ENCODE measurements around the gene UGGT2. TPM values are rescaled to one million over a fixed set of nuclear protein-coding genes. Genes with fewer than 3 reads are reported as not detected.
"Not testable (repeated sequence)": the region's sequence is repeated elsewhere in the genome, so short reads cannot be mapped to it uniquely, and the experiment has no call there.

UGGT2 gene
- total RNA-seq, 1 donor from 2014 or later = 38.5 TPM

DNA sequence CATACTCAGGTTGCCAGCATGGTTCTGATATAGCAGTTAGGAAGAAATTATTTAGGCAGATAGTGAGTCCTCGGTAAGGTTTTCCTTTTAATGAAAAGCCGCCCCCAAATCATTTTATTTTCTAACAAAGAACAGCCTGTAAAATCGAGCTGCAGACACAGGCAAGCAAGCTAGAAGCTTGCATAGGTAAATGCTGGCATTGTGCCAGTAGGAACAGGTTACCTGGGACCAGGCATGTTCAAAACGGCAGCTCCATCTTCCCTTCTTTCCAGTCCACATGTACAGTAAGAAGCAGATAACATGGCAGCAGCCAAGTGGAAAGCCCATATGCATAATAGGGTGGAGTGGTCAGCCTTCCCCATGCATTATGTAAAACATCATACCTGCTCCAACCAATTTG lies 71.1 kb downstream of the UGGT2 start:
- no peaks in the 10 kb centered on the region for H3K9me3 Mint-ChIP-seq
- no peaks in the 10 kb centered on the region for H3K27me3 Mint-ChIP-seq
- H3K4me1 Mint-ChIP-seq (ENCODE audit: unreplicated experiment) = no peaks in the 10 kb centered on the region
- no peak for DNase-seq (ENCODE audit: extremely low spot score, unreplicated experiment)
- TF ChIP-seq, protein P1, sequence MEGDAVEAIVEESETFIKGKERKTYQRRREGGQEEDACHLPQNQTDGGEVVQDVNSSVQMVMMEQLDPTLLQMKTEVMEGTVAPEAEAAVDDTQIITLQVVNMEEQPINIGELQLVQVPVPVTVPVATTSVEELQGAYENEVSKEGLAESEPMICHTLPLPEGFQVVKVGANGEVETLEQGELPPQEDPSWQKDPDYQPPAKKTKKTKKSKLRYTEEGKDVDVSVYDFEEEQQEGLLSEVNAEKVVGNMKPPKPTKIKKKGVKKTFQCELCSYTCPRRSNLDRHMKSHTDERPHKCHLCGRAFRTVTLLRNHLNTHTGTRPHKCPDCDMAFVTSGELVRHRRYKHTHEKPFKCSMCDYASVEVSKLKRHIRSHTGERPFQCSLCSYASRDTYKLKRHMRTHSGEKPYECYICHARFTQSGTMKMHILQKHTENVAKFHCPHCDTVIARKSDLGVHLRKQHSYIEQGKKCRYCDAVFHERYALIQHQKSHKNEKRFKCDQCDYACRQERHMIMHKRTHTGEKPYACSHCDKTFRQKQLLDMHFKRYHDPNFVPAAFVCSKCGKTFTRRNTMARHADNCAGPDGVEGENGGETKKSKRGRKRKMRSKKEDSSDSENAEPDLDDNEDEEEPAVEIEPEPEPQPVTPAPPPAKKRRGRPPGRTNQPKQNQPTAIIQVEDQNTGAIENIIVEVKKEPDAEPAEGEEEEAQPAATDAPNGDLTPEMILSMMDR (conservative IDR thresholded peaks at IDR 0.05) = no peak
- H3K36me3 Mint-ChIP-seq = peaks cover 20% of the 10 kb centered on the region
- no peak overlapping the region for H3K4me3 Mint-ChIP-seq
- no peak overlapping the region for H3K27ac Mint-ChIP-seq

DNA sequence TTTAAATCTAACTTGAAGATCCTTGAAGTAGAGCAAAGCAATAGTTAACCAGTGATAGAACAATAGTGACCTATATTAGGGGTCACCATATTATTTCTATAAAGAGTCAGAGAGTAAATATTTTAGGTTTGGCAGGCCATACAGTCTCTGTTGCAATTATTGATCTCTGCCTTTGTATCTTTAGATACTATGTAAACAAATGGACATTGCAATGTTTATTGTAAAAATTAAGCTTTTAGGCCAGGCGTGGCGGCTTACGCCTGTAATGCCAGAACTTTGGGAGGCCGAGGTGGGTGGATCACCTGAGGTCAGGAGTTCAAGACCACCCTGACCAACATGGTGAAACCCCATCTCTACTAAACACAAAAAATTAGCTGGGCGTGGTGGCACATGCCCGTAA lies 80.5 kb downstream of the UGGT2 start:
- peaks cover 25% of the 10 kb centered on the region for H3K36me3 Mint-ChIP-seq
- not testable (repeated sequence) for H3K4me1 Mint-ChIP-seq (ENCODE audit: unreplicated experiment); H3K27ac Mint-ChIP-seq

DNA sequence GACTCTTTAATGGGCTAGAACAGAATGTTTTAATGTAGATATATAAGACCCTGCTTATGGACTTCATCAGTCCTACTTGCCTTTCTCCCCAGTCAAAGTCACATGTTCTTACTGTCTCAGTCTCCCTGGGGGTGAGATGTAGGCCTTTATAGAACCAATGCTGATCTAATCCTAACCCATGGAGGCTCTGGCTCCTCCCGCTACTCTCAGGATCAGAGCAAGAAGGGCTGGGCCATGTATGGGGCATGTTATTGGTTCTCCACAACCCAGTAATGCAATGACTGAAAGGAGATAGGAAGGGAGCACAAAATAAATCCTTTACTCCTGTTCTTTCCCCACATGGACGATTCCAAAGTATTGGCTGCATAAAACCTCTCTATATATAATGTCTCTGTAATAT lies 82.3 kb downstream of the UGGT2 start:
- Mint-ChIP-seq H3K9me3 (no peaks in the 10 kb centered on the region), H3K4me1 (ENCODE audit: unreplicated experiment) (no peaks in the 10 kb centered on the region), H3K36me3 (peaks cover 15% of the 10 kb centered on the region), H3K4me3 (no peak overlapping the region), H3K27me3 (no peaks in the 10 kb centered on the region), H3K27ac (no peak overlapping the region)
- TF ChIP-seq, protein P1 (conservative IDR thresholded peaks at IDR 0.05) = no peak
- no peak for DNase-seq (ENCODE audit: extremely low spot score, unreplicated experiment)

More for the DNA sequence above, 80.5 kb downstream of the UGGT2 start:
- H3K27me3 Mint-ChIP-seq; H3K9me3 Mint-ChIP-seq; H3K4me3 Mint-ChIP-seq; DNase-seq (ENCODE audit: extremely low spot score, unreplicated experiment): not testable (repeated sequence)

DNA sequence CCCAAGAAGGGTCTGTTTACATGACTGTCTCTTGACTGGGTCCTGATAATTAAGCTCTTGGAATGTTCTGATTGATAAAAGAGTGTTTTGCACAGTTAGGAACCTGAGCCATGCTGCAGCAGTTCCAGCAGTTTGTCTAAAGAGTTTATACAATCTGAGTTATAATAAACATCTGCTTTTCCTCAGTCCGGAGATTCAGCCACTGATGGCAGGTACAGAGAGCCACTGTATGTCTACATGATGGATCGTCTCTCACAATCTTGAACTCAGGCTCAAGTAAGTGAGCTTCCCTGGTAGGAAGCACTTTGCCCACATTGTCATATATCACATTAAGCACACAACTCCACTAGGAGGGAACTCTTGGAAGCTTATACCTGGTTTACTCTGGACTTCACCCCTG lies 84.3 kb downstream of the UGGT2 start:
- H3K27ac Mint-ChIP-seq = no peak overlapping the region
- peaks cover 21% of the 10 kb centered on the region for H3K36me3 Mint-ChIP-seq
- no peak overlapping the region for H3K4me3 Mint-ChIP-seq
- H3K9me3 Mint-ChIP-seq = peaks cover 6% of the 10 kb centered on the region
- no peak for DNase-seq (ENCODE audit: extremely low spot score, unreplicated experiment)
- H3K4me1 Mint-ChIP-seq (ENCODE audit: unreplicated experiment) = no peaks in the 10 kb centered on the region
- H3K27me3 Mint-ChIP-seq = no peaks in the 10 kb centered on the region
- TF ChIP-seq, protein P1 (conservative IDR thresholded peaks at IDR 0.05) = no peak

DNA sequence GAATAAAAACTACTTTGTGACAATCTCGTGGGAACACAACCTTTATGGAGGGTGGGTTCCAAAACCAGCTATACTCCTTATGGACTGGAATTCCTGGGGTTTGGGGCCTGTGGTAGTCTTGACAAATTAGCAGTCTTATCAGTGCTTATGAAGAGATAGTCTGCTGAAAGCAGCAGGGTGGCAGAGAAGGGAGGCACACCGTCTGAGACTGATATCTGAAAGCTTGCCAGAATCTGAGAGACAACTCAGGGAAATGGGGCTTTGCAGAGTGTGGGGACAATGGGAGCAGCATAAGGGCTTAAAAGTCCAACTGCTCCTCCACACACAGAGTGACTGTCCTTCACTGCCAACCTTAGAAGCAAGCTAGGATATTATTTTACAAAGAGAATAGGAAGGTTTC lies 95.9 kb downstream of the UGGT2 start:
- TF ChIP-seq, protein P1 (conservative IDR thresholded peaks at IDR 0.05) = no peak
- no peak overlapping the region for H3K27ac Mint-ChIP-seq
- no peak for DNase-seq (ENCODE audit: extremely low spot score, unreplicated experiment)
- H3K9me3 Mint-ChIP-seq = peaks cover 33% of the 10 kb centered on the region
- H3K4me3 Mint-ChIP-seq = no peak overlapping the region
- H3K27me3 Mint-ChIP-seq = no peaks in the 10 kb centered on the region
- no peaks in the 10 kb centered on the region for H3K4me1 Mint-ChIP-seq (ENCODE audit: unreplicated experiment)
- peaks cover 43% of the 10 kb centered on the region for H3K36me3 Mint-ChIP-seq

DNA sequence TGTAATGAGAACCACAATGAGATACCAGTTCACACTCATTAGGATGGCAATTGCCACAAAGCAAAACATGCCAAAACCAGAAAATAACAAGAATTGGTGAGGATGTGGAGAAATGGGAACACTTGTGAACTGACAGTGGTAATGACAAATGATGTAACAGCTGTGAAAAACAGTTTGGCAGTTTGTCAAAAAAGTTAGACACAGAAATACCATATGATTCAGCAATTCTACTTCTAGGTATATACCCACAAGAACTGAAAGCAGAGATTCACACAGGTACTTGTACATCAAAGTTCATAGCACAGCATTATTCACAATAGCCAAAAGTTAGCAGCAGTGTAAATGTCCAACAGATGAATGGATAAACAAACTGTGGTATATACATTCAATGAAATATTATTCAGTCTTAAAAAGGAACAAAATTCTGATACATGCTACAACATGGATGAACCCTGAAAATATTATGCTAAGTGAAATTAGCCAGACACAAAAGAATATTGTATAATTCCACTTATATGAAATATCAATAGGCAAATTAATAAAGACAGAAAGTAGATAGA lies 96.5 kb downstream of the UGGT2 start:
- TF ChIP-seq, protein P1 (conservative IDR thresholded peaks at IDR 0.05) = no peak
- peaks cover 37% of the 10 kb centered on the region for H3K36me3 Mint-ChIP-seq
- H3K27me3 Mint-ChIP-seq = no peaks in the 10 kb centered on the region
- H3K9me3 Mint-ChIP-seq = peaks cover 29% of the 10 kb centered on the region
- no peaks in the 10 kb centered on the region for H3K4me1 Mint-ChIP-seq (ENCODE audit: unreplicated experiment)
- H3K4me3 Mint-ChIP-seq = no peak overlapping the region
- no peak for DNase-seq (ENCODE audit: extremely low spot score, unreplicated experiment)
- no peak overlapping the region for H3K27ac Mint-ChIP-seq
